HEK293 (cell line): ENCODE data around the gene POLG2.

ENCODE experiments used
- CTCF ChIA-PET: fragments of 350-600 bp; formaldehyde crosslinking; extraction: SDS; loops from one replicate; lab custom pipeline; 2021; ENCODE audit warnings: antibody characterized with exemption; lab: Yijun Ruan, JAX
- POLR2A ChIA-PET: fragments of 300-600 bp; formaldehyde crosslinking; extraction: SDS; loops from one replicate; lab custom pipeline; 2020; ENCODE audit warnings: antibody characterized with exemption, inconsistent platforms; lab: Yijun Ruan, JAX
- H3K27ac ChIP-seq: fragments of 200-500 bp; sonication (Bioruptor generic); 2 replicates; pipeline ENCODE4 v1.5.1; 2014; ENCODE audit warnings: low read depth, low read length, control low read depth, inconsistent platforms; ENCODE audit errors: extremely low read depth
- H3K36me3 ChIP-seq, 2 experiments: fragments of 200-500 bp in 1 of 2; sonication (Bioruptor generic) in 1 of 2; 1 replicate in 1 of 2; 2 replicates in 1 of 2; pipeline ENCODE4 v1.5.1; 2014 to 2017; ENCODE audit warnings: inconsistent platforms in 2 of 2, low read length in 2 of 2; ENCODE audit not compliant: control insufficient read depth in 2 of 2, insufficient read depth in 1 of 2
- H3K4me1 ChIP-seq: fragments of 200-500 bp; sonication (Bioruptor generic); 2 replicates; pipeline ENCODE4 v1.5.1; 2014; ENCODE audit warnings: mild to moderate bottlenecking, low read length, inconsistent platforms; ENCODE audit not compliant: control insufficient read depth, insufficient read depth
- H3K4me3 ChIP-seq: 2 replicates; pipeline ENCODE4 v1.5.1; 2011; ENCODE audit warnings: low read depth, mild to moderate bottlenecking, control low read depth, low read length, moderate library complexity
- H3K9me3 ChIP-seq: fragments of 200-500 bp; sonication (Bioruptor generic); 2 replicates; pipeline ENCODE4 v1.5.1; 2014; ENCODE audit warnings: low read depth, low read length, inconsistent platforms; ENCODE audit not compliant: control insufficient read depth, insufficient read depth
- AEBP2 ChIP-seq: fragments of 450-650 bp; formaldehyde crosslinking; IDR thresholded peaks from 2 replicates; pipeline ENCODE4 v1.5.1; 2016; ENCODE audit warnings: missing biosample characterization, missing genetic modification characterization, borderline replicate concordance
- EGR2 ChIP-seq: fragments of 450-650 bp; formaldehyde crosslinking; IDR thresholded peaks from 2 replicates; pipeline ENCODE4 v1.5.1; 2016; ENCODE audit warnings: low read depth, missing biosample characterization, missing genetic modification characterization
- GFI1B ChIP-seq: fragments of 450-650 bp; formaldehyde crosslinking; IDR thresholded peaks from 2 replicates; pipeline ENCODE4 v1.5.1; 2016; ENCODE audit warnings: missing biosample characterization, missing genetic modification characterization
- GLI4 ChIP-seq: fragments of 450-650 bp; formaldehyde crosslinking; IDR thresholded peaks from 2 replicates; pipeline ENCODE4 v1.5.1; 2016; ENCODE audit warnings: missing biosample characterization, missing genetic modification characterization
- HIC1 ChIP-seq: fragments of 450-650 bp; formaldehyde crosslinking; IDR thresholded peaks from 2 replicates; pipeline ENCODE4 v1.5.1; 2016; ENCODE audit warnings: missing biosample characterization, missing genetic modification characterization
- KLF10 ChIP-seq: fragments of 450-650 bp; IDR thresholded peaks from 2 replicates; pipeline ENCODE4 v1.5.1; 2018; ENCODE audit warnings: missing biosample characterization, mild to moderate bottlenecking, missing genetic modification characterization
- MEIS1 ChIP-seq: sonication (generic); formaldehyde crosslinking; IDR thresholded peaks from 2 replicates; pipeline ENCODE4 v1.8.1; 2022; ENCODE audit warnings: missing genetic modification reagents, mild to moderate bottlenecking, borderline replicate concordance
- REPIN1 ChIP-seq: fragments of 450-650 bp; formaldehyde crosslinking; IDR thresholded peaks from 2 replicates; pipeline ENCODE4 v1.5.1; 2017; ENCODE audit warnings: missing biosample characterization, missing genetic modification characterization, low read depth
- SETDB1 ChIP-seq: IDR thresholded peaks from one replicate; pipeline ENCODE4 v1.6.1; 2017; ENCODE audit warnings: mild to moderate bottlenecking, low read length, moderate library complexity, mixed read lengths; ENCODE audit not compliant: insufficient read length
- SP7 ChIP-seq: fragments of 450-650 bp; formaldehyde crosslinking; IDR thresholded peaks from 2 replicates; pipeline ENCODE4 v1.5.1; 2016; ENCODE audit warnings: missing biosample characterization, missing genetic modification characterization
- ZBTB44 ChIP-seq: fragments of 450-650 bp; IDR thresholded peaks from 2 replicates; pipeline ENCODE4 v1.5.1; 2018; ENCODE audit warnings: missing biosample characterization, mild to moderate bottlenecking, missing genetic modification characterization
- ZNF121 ChIP-seq: fragments of 450-650 bp; formaldehyde crosslinking; IDR thresholded peaks from 2 replicates; pipeline ENCODE4 v1.5.1; 2016; ENCODE audit warnings: missing biosample characterization, missing genetic modification characterization
- ZNF138 ChIP-seq: fragments of 450-650 bp; formaldehyde crosslinking; IDR thresholded peaks from 2 replicates; pipeline ENCODE4 v1.5.1; 2016; ENCODE audit warnings: missing biosample characterization, missing genetic modification characterization, borderline replicate concordance
- ZNF350 ChIP-seq: fragments of 450-650 bp; formaldehyde crosslinking; IDR thresholded peaks from 2 replicates; pipeline ENCODE4 v1.5.0; 2017; ENCODE audit warnings: missing biosample characterization, mild to moderate bottlenecking, missing genetic modification characterization
- ZNF544 ChIP-seq: fragments of 450-650 bp; formaldehyde crosslinking; IDR thresholded peaks from 2 replicates; pipeline ENCODE4 v1.5.0; 2017; ENCODE audit warnings: missing biosample characterization, missing genetic modification characterization
- ZNF558 ChIP-seq: fragments of 450-650 bp; formaldehyde crosslinking; IDR thresholded peaks from 2 replicates; pipeline ENCODE4 v1.5.1; 2016; ENCODE audit warnings: missing biosample characterization, missing genetic modification characterization
- ZNF600 ChIP-seq: fragments of 450-650 bp; formaldehyde crosslinking; IDR thresholded peaks from 2 replicates; pipeline ENCODE4 v1.5.1; 2016; ENCODE audit warnings: missing biosample characterization, missing genetic modification characterization
- ZNF660 ChIP-seq: fragments of 450-650 bp; IDR thresholded peaks from 2 replicates; pipeline ENCODE4 v1.5.1; 2018; ENCODE audit warnings: missing biosample characterization, mild to moderate bottlenecking, missing genetic modification characterization
- ZNF776 ChIP-seq: fragments of 450-650 bp; formaldehyde crosslinking; IDR thresholded peaks from 2 replicates; pipeline ENCODE4 v1.5.0; 2017; ENCODE audit warnings: missing biosample characterization, missing genetic modification characterization, borderline replicate concordance
- ZNF791 ChIP-seq: fragments of 450-650 bp; formaldehyde crosslinking; IDR thresholded peaks from 2 replicates; pipeline ENCODE4 v1.5.1; 2016; ENCODE audit warnings: missing biosample characterization, missing genetic modification characterization
- ZNF792 ChIP-seq: fragments of 450-650 bp; formaldehyde crosslinking; IDR thresholded peaks from 2 replicates; pipeline ENCODE4 v1.5.1; 2016; ENCODE audit warnings: missing biosample characterization, missing genetic modification characterization
- ZSCAN16 ChIP-seq: fragments of 450-650 bp; formaldehyde crosslinking; IDR thresholded peaks from 2 replicates; pipeline ENCODE4 v1.5.1; 2016; ENCODE audit warnings: missing biosample characterization, missing genetic modification characterization

POLG2 gene

GRCh38 chr17:64533784-64534183 is 36.9 kb upstream of the POLG2 start:
- Histone ChIP-seq H3K36me3 (peaks cover 72 to 100% of the 10 kb centered on the region in 2 experiments), H3K4me1 (no peaks in the 10 kb centered on the region), H3K9me3 (no peaks in the 10 kb centered on the region), H3K4me3 (no peak overlapping the region), H3K27ac (no peak overlapping the region)
- ChIA-PET CTCF (interaction anchor here (0.6 to 2.5 kb wide), 7 partner anchors 9 to 405 kb away, joined by 3 to 9 read pairs (median 4); no protein-coding TSS in a partner anchor), POLR2A (interaction anchor here (2.9 kb wide), 1 partner anchor 28 kb away, joined by 14 read pairs; the partner anchor contains the start of gene DDX5)
- TF ChIP-seq ZNF544 = no peak

GRCh38 chr17:64532409-64532808 is 35.6 kb upstream of the POLG2 start:
- H3K27ac ChIP-seq = no peak overlapping the region
- H3K9me3 ChIP-seq = no peaks in the 10 kb centered on the region
- H3K4me1 ChIP-seq = no peaks in the 10 kb centered on the region
- TF ChIP-seq ZNF558 (tag by site-specific recombination) = no peak
- no peak for TF ChIP-seq ZSCAN16
- no peak for TF ChIP-seq ZNF121 (tag by site-specific recombination)
- TF ChIP-seq ZNF600 (tag by site-specific recombination) = no peak
- no peak for TF ChIP-seq ZNF776
- TF ChIP-seq ZNF660 (tag by site-specific recombination) = no peak
- no peak for TF ChIP-seq GFI1B (tag by site-specific recombination)
- no peak for TF ChIP-seq KLF10 (tag by site-specific recombination)
- TF ChIP-seq ZNF792 (tag by site-specific recombination) = no peak
- no peak for TF ChIP-seq ZNF791
- TF ChIP-seq REPIN1 (tag by site-specific recombination) = no peak
- no peak for TF ChIP-seq SETDB1
- TF ChIP-seq HIC1 (tag by site-specific recombination) = no peak
- no peak for TF ChIP-seq ZBTB44
- ChIA-PET POLR2A (interaction anchor here (0.6 to 2.9 kb wide), 2 partner anchors 26 to 27 kb away, joined by 8 to 14 read pairs; partner anchors contain the start of genes CEP95 and DDX5), CTCF (interaction anchor here (0.8 to 1.8 kb wide), 3 partner anchors 111 to 117 kb away, joined by 3 to 9 read pairs (median 5); no protein-coding TSS in a partner anchor)
- H3K4me3 ChIP-seq = no peak overlapping the region
- peaks cover 74 to 100% of the 10 kb centered on the region in 2 experiments for H3K36me3 ChIP-seq

- CTCF ChIA-PET = no interaction called here
- Histone ChIP-seq H3K36me3 (peaks cover 74 to 100% of the 10 kb centered on the region in 2 experiments), H3K4me3 (no peak overlapping the region), H3K9me3 (no peaks in the 10 kb centered on the region), H3K4me1 (no peaks in the 10 kb centered on the region), H3K27ac (no peak overlapping the region)
- TF ChIP-seq ZNF138 (tag by site-specific recombination) = no peak
- no peak for TF ChIP-seq ZNF350
- TF ChIP-seq MEIS1 = no peak
- TF ChIP-seq EGR2 (tag by site-specific recombination) = no peak
- no peak for TF ChIP-seq SP7
- TF ChIP-seq AEBP2 (tag by site-specific recombination) = no peak
- no peak for TF ChIP-seq GLI4 (tag by site-specific recombination)
- POLR2A ChIA-PET = interaction anchor here (0.6 kb wide), 1 partner anchor 25 kb away, joined by 8 read pairs; the partner anchor contains the start of gene CEP95
These were observed 35.1 kb upstream of the POLG2 start for GRCh38 chr17:64531955-64532371.
